ENCODE data around the gene SERPINB5.

DNA sequence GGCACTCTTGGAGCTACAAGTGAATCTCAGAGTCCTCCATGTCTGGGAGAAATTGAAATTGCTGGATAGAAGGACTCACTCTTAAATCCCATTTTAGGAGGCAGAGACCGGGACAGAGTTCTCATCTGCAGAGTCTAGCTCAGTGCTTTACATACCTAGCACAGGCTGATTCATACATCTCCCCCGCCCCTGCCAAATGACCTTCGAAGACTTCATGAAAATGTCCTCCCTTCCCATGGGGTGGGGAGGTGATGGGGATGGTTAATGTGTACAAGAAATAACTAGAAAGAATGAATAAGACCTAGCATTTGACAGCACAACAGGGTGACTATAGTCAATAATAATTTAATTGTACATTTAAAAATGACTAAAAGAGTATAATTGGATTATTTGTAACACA is 8.2 kb upstream of the SERPINB5 start:
- TF ChIP-seq, protein P1, sequence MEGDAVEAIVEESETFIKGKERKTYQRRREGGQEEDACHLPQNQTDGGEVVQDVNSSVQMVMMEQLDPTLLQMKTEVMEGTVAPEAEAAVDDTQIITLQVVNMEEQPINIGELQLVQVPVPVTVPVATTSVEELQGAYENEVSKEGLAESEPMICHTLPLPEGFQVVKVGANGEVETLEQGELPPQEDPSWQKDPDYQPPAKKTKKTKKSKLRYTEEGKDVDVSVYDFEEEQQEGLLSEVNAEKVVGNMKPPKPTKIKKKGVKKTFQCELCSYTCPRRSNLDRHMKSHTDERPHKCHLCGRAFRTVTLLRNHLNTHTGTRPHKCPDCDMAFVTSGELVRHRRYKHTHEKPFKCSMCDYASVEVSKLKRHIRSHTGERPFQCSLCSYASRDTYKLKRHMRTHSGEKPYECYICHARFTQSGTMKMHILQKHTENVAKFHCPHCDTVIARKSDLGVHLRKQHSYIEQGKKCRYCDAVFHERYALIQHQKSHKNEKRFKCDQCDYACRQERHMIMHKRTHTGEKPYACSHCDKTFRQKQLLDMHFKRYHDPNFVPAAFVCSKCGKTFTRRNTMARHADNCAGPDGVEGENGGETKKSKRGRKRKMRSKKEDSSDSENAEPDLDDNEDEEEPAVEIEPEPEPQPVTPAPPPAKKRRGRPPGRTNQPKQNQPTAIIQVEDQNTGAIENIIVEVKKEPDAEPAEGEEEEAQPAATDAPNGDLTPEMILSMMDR (conservative IDR thresholded peaks at IDR 0.05), result no peak
- TF ChIP-seq EZH2 (IDR thresholded peaks at IDR 0.05; ENCODE audit: low read depth), result no peak
